Activated T-helper 2 cell treated with anti-CD3 and anti-CD28 coated beads, Interferon-gamma antibody, Interleukin-2, Interleukin-4, amounts not matched to agents 10 μg/mL and 5 μg/mL and 100 μg/mL, durations not matched to agents 14 hours and 24 hours and 36 hours (primary cell): Measurements from ENCODE around the gene TSPAN15. TPM values are rescaled to one million over a fixed set of nuclear protein-coding genes. Genes with fewer than 3 reads are reported as not detected.

Experiments used
- DNase-seq: peaks from one replicate; pipeline ENCODE4 v3.0.0; 2021; ENCODE audit warnings: low spot score
- H3K27ac Mint-ChIP-seq: one replicate; pipeline ENCODE4 v1.8.0; 2021; ENCODE audit warnings: mixed read lengths
- H3K27me3 Mint-ChIP-seq: one replicate; pipeline ENCODE4 v1.8.0; 2021; ENCODE audit warnings: low read depth, mixed read lengths
- H3K36me3 Mint-ChIP-seq: one replicate; pipeline ENCODE4 v1.8.0; 2021; ENCODE audit warnings: low read depth, mixed read lengths
- H3K4me1 Mint-ChIP-seq: one replicate; pipeline ENCODE4 v1.8.0; 2021; ENCODE audit warnings: low read depth, mixed read lengths
- H3K4me3 Mint-ChIP-seq: one replicate; pipeline ENCODE4 v1.8.0; 2021; ENCODE audit warnings: low read depth, mild to moderate bottlenecking, moderate library complexity, mixed read lengths
- H3K9me3 Mint-ChIP-seq: one replicate; pipeline ENCODE4 v1.8.0; 2021; ENCODE audit warnings: mixed read lengths
- intact Hi-C: fragments of 100-400 bp; cut with micrococcal nuclease; formaldehyde crosslinking; loops from one replicate; pipeline ENCODE4 v1.15.1; 2023
- total RNA-seq: library from RNA; stranded (reverse); gene quantifications from 2 replicates; pipeline ENCODE4 v1.2.3, GENCODE V29; 2022

TSPAN15 gene
- total RNA-seq, 1 donor from 2014 or later, result 0.55 TPM

- Mint-ChIP-seq H3K9me3 (no peaks in the 10 kb centered on the region), H3K4me3 (no peak overlapping the region), H3K4me1 (no peaks in the 10 kb centered on the region), H3K36me3 (no peaks in the 10 kb centered on the region), H3K27me3 (peaks cover 3% of the 10 kb centered on the region), H3K27ac (no peak overlapping the region)
- no peak for DNase-seq
- intact Hi-C loops, result no loop called here
These were observed 50.4 kb downstream of the TSPAN15 start for GRCh38 chr10:69501657-69502056.

DNA sequence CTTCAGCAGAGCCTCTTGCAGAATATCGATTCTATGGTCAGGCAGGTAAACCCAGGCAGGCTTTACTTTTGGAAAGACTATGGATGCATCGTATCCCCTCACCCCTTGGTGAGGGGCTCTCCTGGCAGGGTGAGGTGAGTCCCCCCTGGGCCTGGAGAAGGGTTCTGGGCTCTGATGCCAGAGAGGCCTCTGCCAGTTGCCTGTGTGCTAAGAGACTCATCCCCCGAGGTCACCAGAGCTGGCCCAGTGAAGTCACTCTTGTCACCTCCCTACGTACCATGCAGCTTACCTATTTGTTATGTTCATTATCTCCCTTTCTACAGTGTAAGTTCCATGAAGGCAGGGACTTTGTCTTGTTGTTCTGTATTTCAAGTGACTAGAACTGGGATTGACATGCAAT lies 51.3 kb downstream of the TSPAN15 start:
- H3K27ac Mint-ChIP-seq, result no peak overlapping the region
- no peaks in the 10 kb centered on the region for H3K9me3 Mint-ChIP-seq
- H3K4me3 Mint-ChIP-seq, result no peak overlapping the region
- DNase-seq, result no peak
- peaks cover 5% of the 10 kb centered on the region for H3K4me1 Mint-ChIP-seq
- no peaks in the 10 kb centered on the region for H3K36me3 Mint-ChIP-seq
- peaks cover 3% of the 10 kb centered on the region for H3K27me3 Mint-ChIP-seq
- intact Hi-C loops, result no loop called here

DNA sequence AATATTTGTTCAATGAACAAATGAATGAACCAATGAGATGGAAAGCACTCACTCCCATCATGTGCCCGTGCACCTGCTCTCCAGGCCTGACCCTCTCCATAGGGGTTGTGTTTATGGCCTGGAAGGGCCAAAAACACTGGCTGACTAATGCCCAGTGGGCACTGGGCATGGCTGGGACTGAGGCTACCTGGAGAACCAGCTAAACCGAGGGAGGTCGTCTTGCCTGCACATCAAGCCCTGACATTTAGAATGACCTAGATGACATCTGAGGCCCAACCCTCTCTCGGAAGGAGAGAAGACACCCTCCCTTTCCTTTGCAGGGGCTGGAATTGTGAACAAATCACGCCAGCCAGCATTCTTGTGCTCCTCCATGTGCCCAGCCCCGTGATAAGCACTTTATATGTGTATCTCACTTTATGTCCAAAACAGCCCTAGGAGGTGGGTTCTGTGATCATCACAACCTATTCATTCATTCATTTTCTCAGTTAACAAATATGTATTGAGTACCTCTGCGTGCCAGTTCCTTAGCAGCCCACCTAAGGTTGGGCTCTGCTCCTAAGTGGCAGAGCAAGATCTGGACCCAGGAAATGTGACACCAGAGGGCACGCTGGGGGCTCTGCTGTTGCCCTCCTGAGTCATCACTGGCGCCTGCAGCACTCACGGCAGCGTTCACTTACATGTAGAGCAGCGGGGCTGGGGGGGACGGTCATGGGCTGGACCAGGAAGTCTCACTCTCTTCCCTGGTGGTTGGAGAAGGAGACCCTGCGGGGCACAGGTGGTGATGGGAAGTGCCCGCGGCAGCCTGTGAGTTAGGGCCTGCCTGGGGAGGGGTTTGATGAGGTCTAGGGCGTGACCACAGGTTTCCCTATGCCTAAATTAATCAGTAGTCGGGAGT lies 52.0 kb downstream of the TSPAN15 start:
- Mint-ChIP-seq H3K4me1 (peaks cover 9% of the 10 kb centered on the region), H3K36me3 (no peaks in the 10 kb centered on the region), H3K27ac (no peak overlapping the region), H3K4me3 (no peak overlapping the region), H3K9me3 (no peaks in the 10 kb centered on the region), H3K27me3 (peaks cover 3% of the 10 kb centered on the region)
- DNase-seq, result no peak
- intact Hi-C loops, result no loop called here

DNA sequence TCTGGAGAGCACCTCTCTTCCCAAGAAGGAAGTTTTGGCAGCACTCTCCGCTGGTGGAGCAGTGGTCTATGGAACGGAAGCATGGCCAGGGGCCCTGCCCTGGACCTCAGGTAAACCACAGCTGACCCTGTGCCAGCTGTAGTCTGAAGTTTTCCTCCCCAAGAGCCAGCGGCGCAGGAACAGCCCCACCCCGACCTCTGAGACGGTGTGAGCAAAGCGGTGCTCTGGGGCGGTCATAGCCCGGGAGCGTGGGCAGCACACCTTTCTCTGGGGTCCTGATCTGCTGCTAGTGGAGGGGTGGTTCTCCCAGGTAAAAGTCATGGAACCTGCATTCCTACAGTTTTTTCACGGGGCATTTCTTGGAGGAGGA lies 52.6 kb downstream of the TSPAN15 start:
- no peak for DNase-seq
- no peak overlapping the region for H3K4me3 Mint-ChIP-seq
- peaks cover 9% of the 10 kb centered on the region for H3K4me1 Mint-ChIP-seq
- no peak overlapping the region for H3K27ac Mint-ChIP-seq
- H3K27me3 Mint-ChIP-seq, result peaks cover 3% of the 10 kb centered on the region
- H3K36me3 Mint-ChIP-seq, result no peaks in the 10 kb centered on the region
- intact Hi-C loops, result no loop called here
- H3K9me3 Mint-ChIP-seq, result no peaks in the 10 kb centered on the region

GRCh38 chr10:69504576-69505250 lies 53.4 kb downstream of the TSPAN15 start:
- no peak for DNase-seq
- H3K27me3 Mint-ChIP-seq, result peaks cover 3% of the 10 kb centered on the region
- no peaks in the 10 kb centered on the region for H3K36me3 Mint-ChIP-seq
- no peaks in the 10 kb centered on the region for H3K9me3 Mint-ChIP-seq
- H3K4me3 Mint-ChIP-seq, result no peak overlapping the region
- H3K27ac Mint-ChIP-seq, result no peak overlapping the region
- peaks cover 9% of the 10 kb centered on the region for H3K4me1 Mint-ChIP-seq
- intact Hi-C loops, result loop anchor here (5.0 kb wide), 1 partner anchor 97 kb away; no protein-coding TSS in a partner anchor

GRCh38 chr10:69505636-69506318 lies 54.5 kb downstream of the TSPAN15 start:
- no peak overlapping the region for H3K4me3 Mint-ChIP-seq
- intact Hi-C loops, result loop anchor here (2.0 to 5.0 kb wide), 2 partner anchors 79 to 98 kb away; no protein-coding TSS in a partner anchor

GRCh38 chr10:69506487-69506833 lies 55.2 kb downstream of the TSPAN15 start:
- H3K9me3 Mint-ChIP-seq, result no peaks in the 10 kb centered on the region
- no peak overlapping the region for H3K27ac Mint-ChIP-seq
- no peaks in the 10 kb centered on the region for H3K36me3 Mint-ChIP-seq
- peaks cover 19% of the 10 kb centered on the region for H3K27me3 Mint-ChIP-seq
- peaks cover 9% of the 10 kb centered on the region for H3K4me1 Mint-ChIP-seq
- intact Hi-C loops, result loop anchor here (2.0 to 5.0 kb wide), 2 partner anchors 80 to 99 kb away; no protein-coding TSS in a partner anchor
- DNase-seq, result no peak
- H3K4me3 Mint-ChIP-seq, result no peak overlapping the region

More at GRCh38 chr10:69505636-69506318, 54.5 kb downstream of the TSPAN15 start:
- no peaks in the 10 kb centered on the region for H3K9me3 Mint-ChIP-seq
- no peak overlapping the region for H3K27ac Mint-ChIP-seq
- DNase-seq, result no peak
- H3K27me3 Mint-ChIP-seq, result peaks cover 12% of the 10 kb centered on the region
- peaks cover 9% of the 10 kb centered on the region for H3K4me1 Mint-ChIP-seq
- no peaks in the 10 kb centered on the region for H3K36me3 Mint-ChIP-seq

DNA sequence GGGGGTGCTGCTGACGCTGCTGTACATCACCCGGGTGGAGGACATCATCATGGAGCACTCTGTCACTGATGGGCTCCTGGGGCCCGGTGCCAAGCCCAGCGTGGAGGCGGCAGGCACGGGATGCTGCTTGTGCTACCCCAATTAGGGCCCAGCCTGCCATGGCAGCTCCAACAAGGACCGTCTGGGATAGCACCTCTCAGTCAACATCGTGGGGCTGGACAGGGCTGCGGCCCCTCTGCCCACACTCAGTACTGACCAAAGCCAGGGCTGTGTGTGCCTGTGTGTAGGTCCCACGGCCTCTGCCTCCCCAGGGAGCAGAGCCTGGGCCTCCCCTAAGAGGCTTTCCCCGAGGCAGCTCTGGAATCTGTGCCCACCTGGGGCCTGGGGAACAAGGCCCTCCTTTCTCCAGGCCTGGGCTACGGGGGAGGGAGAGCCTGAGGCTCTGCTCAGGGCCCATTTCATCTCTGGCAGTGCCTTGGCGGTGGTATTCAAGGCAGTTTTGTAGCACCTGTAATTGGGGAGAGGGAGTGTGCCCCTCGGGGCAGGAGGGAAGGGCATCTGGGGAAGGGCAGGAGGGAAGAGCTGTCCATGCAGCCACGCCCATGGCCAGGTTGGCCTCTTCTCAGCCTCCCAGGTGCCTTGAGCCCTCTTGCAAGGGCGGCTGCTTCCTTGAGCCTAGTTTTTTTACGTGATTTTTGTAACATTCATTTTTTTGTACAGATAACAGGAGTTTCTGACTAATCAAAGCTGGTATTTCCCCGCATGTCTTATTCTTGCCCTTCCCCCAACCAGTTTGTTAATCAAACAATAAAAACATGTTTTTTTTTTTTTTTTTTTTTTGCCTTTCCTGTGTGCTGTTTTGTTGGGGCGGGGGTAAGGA lies 55.8 kb downstream of the TSPAN15 start:
- Mint-ChIP-seq H3K4me1 (peaks cover 9% of the 10 kb centered on the region), H3K27ac (no peak overlapping the region), H3K36me3 (no peaks in the 10 kb centered on the region), H3K9me3 (no peaks in the 10 kb centered on the region), H3K4me3 (peak overlapping the region; percentile 57), H3K27me3 (peaks cover 23% of the 10 kb centered on the region)
- intact Hi-C loops, result loop anchor here (2.0 to 5.0 kb wide), 2 partner anchors 80 to 100 kb away; no protein-coding TSS in a partner anchor
- DNase-seq, result no peak

GRCh38 chr10:69508738-69509340 lies 57.6 kb downstream of the TSPAN15 start:
- peaks cover 9% of the 10 kb centered on the region for H3K4me1 Mint-ChIP-seq
- H3K9me3 Mint-ChIP-seq, result no peaks in the 10 kb centered on the region
- intact Hi-C loops, result loop anchor here (5.0 kb wide), 1 partner anchor 102 kb away; no protein-coding TSS in a partner anchor
- peaks cover 28% of the 10 kb centered on the region for H3K27me3 Mint-ChIP-seq
- DNase-seq, result no peak
- H3K4me3 Mint-ChIP-seq, result no peak overlapping the region
- no peak overlapping the region for H3K27ac Mint-ChIP-seq
- H3K36me3 Mint-ChIP-seq, result no peaks in the 10 kb centered on the region

GRCh38 chr10:69512901-69513300 lies 61.6 kb downstream of the TSPAN15 start:
- Mint-ChIP-seq H3K27me3 (peaks cover 33% of the 10 kb centered on the region), H3K4me3 (no peak overlapping the region), H3K4me1 (peaks cover under 1% of the 10 kb centered on the region), H3K27ac (no peak overlapping the region), H3K9me3 (no peaks in the 10 kb centered on the region), H3K36me3 (no peaks in the 10 kb centered on the region)
- intact Hi-C loops, result no loop called here
- no peak for DNase-seq

- no peak for DNase-seq
- no peaks in the 10 kb centered on the region for H3K4me1 Mint-ChIP-seq
- intact Hi-C loops, result loop anchor here (2.0 kb wide), 1 partner anchor 203 kb away; no protein-coding TSS in a partner anchor
These were observed 62.4 kb downstream of the TSPAN15 start for GRCh38 chr10:69513617-69514016.

More at GRCh38 chr10:69513617-69514016, 62.4 kb downstream of the TSPAN15 start:
- H3K4me3 Mint-ChIP-seq, result no peak overlapping the region
- peaks cover 33% of the 10 kb centered on the region for H3K27me3 Mint-ChIP-seq
- no peaks in the 10 kb centered on the region for H3K9me3 Mint-ChIP-seq
- H3K27ac Mint-ChIP-seq, result no peak overlapping the region
- H3K36me3 Mint-ChIP-seq, result no peaks in the 10 kb centered on the region
